ENCODE data around the gene DDIT4.
"Not testable (repeated sequence)": the region's sequence is repeated elsewhere in the genome, so short reads cannot be mapped to it uniquely, and the experiment has no call there.

Gene DDIT4

GRCh38 chr10:72273410-72274212 lies at the start of gene DDIT4:
Gene DDIT4 (plus strand): TSS chr10:72273924. CDS start chr10:72274217, 293 bp downstream.
- peak; percentile 99 for DNase-seq

GRCh38 chr10:72224191-72224590 lies 49.5 kb upstream of the DDIT4 start:
- in situ Hi-C loops (cut with HindIII; ENCODE audit: low pct_ligation_motif_present, low pct_unique_long_range_greater_than_20kb, low sequenced_read_pairs), result not testable (repeated sequence)

More at GRCh38 chr10:72273410-72274212, at the start of gene DDIT4:
- in situ Hi-C loops (cut with HindIII; ENCODE audit: low pct_ligation_motif_present, low pct_unique_long_range_greater_than_20kb, low sequenced_read_pairs), result no loop called here

DNA sequence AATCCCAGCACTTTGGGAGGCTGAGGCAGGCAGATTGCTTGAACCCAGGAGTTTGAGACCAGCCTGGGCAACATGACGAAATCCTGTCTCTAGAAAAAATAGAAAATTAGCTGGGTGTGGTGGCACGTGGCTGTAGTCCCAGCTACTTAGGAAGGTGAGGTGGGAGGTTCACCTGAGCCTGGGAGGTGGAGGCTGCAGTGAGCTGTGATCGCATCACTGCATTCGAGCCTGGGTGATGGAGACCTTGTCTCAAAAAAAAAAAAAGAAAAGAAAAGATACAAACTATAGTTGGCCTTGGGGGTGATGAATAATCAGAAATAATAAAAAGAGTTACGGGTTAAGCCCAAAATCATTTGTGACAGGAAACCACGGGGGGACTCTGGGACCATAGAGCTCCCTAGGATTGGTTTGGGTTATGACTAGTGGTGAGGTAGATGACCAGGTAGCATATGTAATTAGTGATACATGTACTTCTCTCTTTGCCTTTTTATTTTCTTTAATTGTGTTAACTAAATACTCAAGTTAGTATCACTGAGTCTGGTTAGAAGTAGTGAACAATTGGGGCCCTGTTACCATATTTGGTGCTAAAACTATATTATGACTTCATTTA lies 47.2 kb upstream of the DDIT4 start:
- in situ Hi-C loops (cut with HindIII; ENCODE audit: low pct_ligation_motif_present, low pct_unique_long_range_greater_than_20kb, low sequenced_read_pairs), result no loop called here
- DNase-seq, result no peak

More at GRCh38 chr10:72224191-72224590, 49.5 kb upstream of the DDIT4 start:
- DNase-seq, result not testable (repeated sequence)

DNA sequence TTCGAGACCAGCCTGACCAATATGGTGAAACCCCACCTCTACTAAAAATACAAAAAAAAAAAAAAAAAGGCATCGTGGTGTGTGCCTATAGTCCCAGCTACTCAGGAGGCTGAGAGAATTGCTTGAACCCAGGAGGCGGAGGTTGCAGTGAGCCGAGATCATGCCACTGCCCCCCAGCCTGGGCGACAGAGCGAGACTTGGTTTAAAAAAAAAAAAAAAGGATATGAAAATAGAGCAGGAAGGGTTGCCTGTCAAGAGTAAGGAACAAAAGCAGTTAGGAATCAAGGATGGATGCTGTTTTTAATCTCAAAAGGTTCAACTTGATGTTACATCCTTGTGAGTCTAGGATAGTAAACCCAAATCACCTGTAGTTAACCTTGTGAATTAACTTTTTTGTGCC lies 45.9 kb upstream of the DDIT4 start:
- in situ Hi-C loops (cut with HindIII; ENCODE audit: low pct_ligation_motif_present, low pct_unique_long_range_greater_than_20kb, low sequenced_read_pairs), result no loop called here
- DNase-seq, result no peak

DNA sequence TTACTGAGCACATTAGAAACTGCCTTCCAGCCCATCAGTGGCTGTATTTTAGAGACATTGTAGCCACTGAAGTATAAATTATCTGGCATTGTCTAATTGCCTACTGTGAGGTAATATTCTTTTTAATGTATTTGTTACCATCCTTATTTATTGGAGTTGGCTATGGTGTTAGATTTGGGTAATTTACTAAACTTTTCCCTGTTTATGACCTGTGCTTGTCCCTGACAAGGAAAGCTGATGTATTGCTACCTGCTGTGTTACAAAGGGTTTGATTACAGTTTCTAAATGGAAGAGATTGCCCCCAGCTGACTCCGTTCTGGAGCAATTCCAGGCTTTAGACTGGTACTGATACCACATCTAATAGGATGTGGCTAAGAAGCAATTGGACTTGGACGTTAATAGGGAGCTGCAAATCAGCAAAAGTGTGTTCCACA lies 45.4 kb upstream of the DDIT4 start:
- no peak for DNase-seq
- in situ Hi-C loops (cut with HindIII; ENCODE audit: low pct_ligation_motif_present, low pct_unique_long_range_greater_than_20kb, low sequenced_read_pairs), result no loop called here

GRCh38 chr10:72229261-72230251 lies 44.2 kb upstream of the DDIT4 start:
- DNase-seq, result no peak
- in situ Hi-C loops (cut with HindIII; ENCODE audit: low pct_ligation_motif_present, low pct_unique_long_range_greater_than_20kb, low sequenced_read_pairs), result no loop called here

DNA sequence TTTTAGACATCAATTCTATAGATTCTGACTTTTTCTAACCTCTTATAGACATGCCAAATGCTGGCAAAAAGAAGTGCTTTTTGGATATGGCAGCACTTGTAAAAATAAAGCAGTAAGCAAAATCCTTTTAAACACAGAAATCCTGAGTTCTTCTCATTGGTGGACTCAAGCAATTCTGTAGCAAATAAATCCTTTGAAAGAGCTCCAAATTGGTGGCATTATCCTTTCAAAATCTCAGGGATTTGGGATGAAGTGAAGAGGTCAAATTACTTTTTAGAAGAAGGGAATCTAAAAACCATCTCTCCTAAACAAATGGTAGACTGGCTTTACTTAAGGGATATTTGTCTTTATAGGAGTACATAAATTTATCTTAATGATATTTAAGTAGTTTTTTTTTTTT lies 40.1 kb upstream of the DDIT4 start:
- in situ Hi-C loops (cut with HindIII; ENCODE audit: low pct_ligation_motif_present, low pct_unique_long_range_greater_than_20kb, low sequenced_read_pairs), result no loop called here
- DNase-seq, result no peak

DNA sequence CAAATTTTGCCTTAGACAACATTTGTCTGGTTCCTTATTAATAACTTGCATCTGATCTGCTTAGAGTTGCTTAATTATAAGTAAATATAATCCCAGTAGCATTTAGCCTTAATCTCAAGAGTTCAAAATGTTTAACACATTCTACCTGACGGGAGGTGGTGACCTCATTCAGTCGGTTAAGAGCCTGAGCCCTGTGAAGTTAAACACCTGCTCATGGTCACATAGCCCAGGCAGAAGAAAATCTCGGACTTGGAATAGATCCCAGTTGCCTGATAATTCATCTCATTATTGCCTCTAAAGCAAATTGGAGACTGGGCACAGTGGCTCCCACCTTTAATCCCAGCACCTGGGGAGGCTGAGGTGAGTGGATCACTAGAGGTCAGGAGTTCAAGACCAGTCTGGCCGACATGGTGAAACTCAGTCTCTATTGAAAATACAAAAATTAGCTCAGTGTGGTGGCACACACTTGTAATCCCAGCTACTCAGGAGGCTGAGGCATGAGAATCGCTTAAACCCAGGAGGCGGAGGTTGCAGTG lies 39.1 kb upstream of the DDIT4 start:
- DNase-seq, result no peak
- in situ Hi-C loops (cut with HindIII; ENCODE audit: low pct_ligation_motif_present, low pct_unique_long_range_greater_than_20kb, low sequenced_read_pairs), result no loop called here

GRCh38 chr10:72235544-72236279 lies 38.0 kb upstream of the DDIT4 start:
- in situ Hi-C loops (cut with HindIII; ENCODE audit: low pct_ligation_motif_present, low pct_unique_long_range_greater_than_20kb, low sequenced_read_pairs), result no loop called here
- DNase-seq, result no peak

GRCh38 chr10:72238392-72239175 lies 35.1 kb upstream of the DDIT4 start:
- in situ Hi-C loops (cut with HindIII; ENCODE audit: low pct_ligation_motif_present, low pct_unique_long_range_greater_than_20kb, low sequenced_read_pairs), result no loop called here
- no peak for DNase-seq

DNA sequence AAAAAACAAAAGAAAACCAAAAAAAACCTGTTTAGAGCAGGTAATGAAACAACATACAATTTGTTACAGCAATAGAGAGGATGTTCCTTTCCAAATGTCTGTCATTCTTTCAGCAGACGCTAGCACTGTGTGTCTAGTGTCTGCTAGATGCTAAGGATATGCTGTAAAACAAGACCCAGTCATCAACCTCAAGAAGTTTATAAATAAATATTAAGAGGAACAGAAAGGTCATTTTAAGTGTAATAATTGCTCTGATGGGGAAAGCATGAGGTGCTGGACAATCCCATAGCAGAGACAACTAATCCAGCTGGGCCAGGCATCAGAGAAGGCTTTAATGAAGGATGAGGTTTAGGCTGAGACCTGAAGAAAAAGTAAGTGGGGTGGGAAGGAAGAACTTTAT lies 34.3 kb upstream of the DDIT4 start:
- in situ Hi-C loops (cut with HindIII; ENCODE audit: low pct_ligation_motif_present, low pct_unique_long_range_greater_than_20kb, low sequenced_read_pairs), result no loop called here
- no peak for DNase-seq

DNA sequence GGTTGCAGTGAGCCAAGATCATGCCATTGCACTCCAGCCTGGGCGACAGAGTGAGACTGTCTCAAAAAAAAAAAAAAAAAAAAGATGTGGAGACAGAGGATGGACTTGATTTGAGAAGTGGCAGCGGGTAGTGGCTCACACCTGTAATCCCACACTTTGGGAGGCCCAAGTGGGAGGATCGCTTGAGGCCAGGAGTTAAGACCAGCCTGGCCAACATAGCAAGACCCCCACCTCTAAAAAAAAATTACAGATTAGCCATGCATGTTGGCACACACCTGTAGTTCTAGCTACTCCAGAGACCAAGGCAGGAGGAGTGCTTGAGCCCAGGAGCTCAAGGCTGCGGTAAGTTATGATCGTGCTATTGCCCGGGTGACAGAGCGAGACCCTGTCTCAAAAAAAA lies 33.4 kb upstream of the DDIT4 start:
- DNase-seq, result no peak
- in situ Hi-C loops (cut with HindIII; ENCODE audit: low pct_ligation_motif_present, low pct_unique_long_range_greater_than_20kb, low sequenced_read_pairs), result no loop called here

DNA sequence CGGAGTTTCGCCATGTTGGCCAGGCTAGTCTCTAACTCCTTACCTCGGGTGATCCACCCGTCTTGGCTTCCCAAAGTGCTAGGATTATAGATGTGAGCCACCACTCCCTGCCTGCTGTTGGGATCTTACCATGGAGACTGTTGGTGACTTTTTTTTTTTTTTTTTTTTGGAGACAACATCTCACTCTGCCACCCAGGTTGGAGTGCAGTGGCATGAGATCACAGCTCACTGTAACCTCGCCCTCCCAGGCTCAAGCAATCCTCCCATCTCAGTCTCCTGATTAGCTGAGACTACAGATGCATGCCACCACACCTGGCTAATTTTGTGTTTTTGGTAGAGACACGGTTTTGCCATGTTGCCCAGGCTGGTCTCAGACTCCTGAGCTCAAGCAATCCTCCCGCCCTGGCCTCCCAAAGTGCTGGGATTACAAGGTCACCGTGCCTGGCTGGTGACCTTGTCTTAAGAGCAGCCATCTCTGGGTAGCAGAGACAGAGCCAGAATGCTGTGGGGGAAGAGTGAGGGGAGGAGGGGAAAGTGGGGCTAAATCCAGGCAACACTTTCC lies 32.0 kb upstream of the DDIT4 start:
- in situ Hi-C loops (cut with HindIII; ENCODE audit: low pct_ligation_motif_present, low pct_unique_long_range_greater_than_20kb, low sequenced_read_pairs), result no loop called here
- DNase-seq, result no peak

- no peak for DNase-seq
- in situ Hi-C loops (cut with HindIII; ENCODE audit: low pct_ligation_motif_present, low pct_unique_long_range_greater_than_20kb, low sequenced_read_pairs), result no loop called here
These were observed 31.0 kb upstream of the DDIT4 start for GRCh38 chr10:72242675-72243074.

DNA sequence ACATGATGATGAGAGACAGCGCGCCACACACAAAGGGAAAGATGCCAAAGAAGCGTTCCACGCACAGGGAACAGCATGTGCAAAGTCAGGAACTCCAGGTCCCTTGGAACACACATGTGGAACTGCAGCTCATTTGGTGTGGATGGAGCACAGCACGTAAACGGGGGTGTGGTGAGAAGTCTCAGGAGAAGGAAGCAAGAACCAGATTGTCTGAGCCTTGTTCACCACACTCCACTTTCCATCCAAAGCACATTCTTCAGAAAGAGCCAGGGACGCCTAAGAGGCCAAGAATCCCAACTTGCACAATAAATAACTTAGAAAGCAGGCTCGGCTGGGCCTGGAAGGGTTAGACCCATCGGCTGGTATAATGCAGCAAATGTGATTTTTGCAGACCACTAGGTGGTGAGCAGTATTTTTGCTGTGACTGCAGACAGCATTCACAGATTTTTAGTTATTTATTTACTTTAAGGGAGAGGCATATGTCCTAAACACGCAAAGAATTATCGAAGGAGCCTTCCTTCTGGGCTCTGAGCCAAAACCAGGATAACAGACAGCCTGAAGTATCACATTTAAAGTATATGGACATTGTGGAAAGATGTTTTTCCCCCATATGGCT lies 29.8 kb upstream of the DDIT4 start:
- DNase-seq, result peak; percentile 85
- in situ Hi-C loops (cut with HindIII; ENCODE audit: low pct_ligation_motif_present, low pct_unique_long_range_greater_than_20kb, low sequenced_read_pairs), result no loop called here

- DNase-seq, result no peak
- in situ Hi-C loops (cut with HindIII; ENCODE audit: low pct_ligation_motif_present, low pct_unique_long_range_greater_than_20kb, low sequenced_read_pairs), result no loop called here
These were observed 29.1 kb upstream of the DDIT4 start for GRCh38 chr10:72244573-72245038.
